ENCODE measurements around the gene TRAPPC1. TPM values are rescaled to one million over a fixed set of nuclear protein-coding genes. Genes with fewer than 3 reads are reported as not detected.

Gene TRAPPC1
- total RNA-seq, 1 experiment from 2014 or later = 75.5 TPM

DNA sequence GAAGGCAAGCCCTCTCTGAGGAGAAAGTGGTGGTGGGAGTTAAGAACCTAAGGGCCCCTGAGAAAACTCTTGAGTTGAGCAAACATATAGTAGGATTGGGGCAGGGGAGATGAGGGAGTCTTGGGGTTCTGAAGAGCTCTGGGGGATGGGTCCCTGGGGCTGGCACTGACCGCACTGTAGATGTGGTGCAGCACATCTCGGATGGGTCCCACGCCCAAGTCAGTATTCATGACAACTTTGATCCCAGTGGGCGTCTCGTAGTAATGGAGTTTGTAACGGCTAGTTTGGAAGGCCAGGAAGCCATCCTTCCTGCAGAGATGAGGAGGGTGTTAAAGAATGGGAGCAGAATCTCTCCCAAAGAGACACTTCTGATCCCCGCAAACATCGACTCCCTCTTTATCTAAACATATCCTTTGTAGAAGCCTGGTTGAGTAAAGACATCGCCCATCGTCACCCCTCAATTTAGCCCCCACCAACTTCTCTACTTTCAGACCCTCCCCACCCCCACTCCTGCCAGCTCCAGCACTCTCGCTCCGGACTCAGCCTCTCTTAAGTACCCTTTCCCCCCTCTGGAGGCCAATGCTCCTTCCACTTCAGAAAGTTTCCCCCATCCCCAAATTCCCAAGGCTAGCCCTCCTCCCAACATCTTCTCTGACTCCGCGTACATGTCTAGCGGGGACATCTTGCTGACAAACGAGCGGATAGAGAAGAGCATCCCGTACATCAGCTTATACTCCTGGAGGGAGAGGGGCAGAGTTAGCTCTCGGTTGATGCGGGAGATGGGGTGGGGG is 710 bp downstream of the TRAPPC1 start:
- ChIA-PET CTCF (interaction anchor here (0.7 to 3.1 kb wide), 8 partner anchors 15 to 455 kb away, joined by 3 to 14 read pairs (median 6); partner anchors contain the start of genes NAA38 and RNF227), POLR2A (interaction anchor here (0.7 to 1.8 kb wide), 4 partner anchors 14 to 96 kb away, joined by 3 to 10 read pairs (median 5); partner anchors contain the start of gene RNF227)
- Histone ChIP-seq H3K9me3 (no peaks in the 10 kb centered on the region), H3K27me3 (replicated peaks; ENCODE audit: control insufficient read depth, insufficient read depth, low read length) (no peaks in the 10 kb centered on the region), H3K4me3 (ENCODE audit: low read depth, low read length) (peak overlapping the region; percentile 72), H3K36me3 (ENCODE audit: control insufficient read depth, insufficient read depth, low read length) (no peaks in the 10 kb centered on the region), H3K4me1 (0 out of 2 replicates have a peak, but pooled peaks cover 2% of the 10 kb centered on the region)
- BruUV-seq (replicated peaks) = TSS peak; percentile 92
- Mint-ChIP-seq H3K9me3 (ENCODE audit: unreplicated experiment) (no peaks in the 10 kb centered on the region), H3K36me3 (ENCODE audit: insufficient read depth, unreplicated experiment) (peaks cover 6% of the 10 kb centered on the region), H3K27me3 (ENCODE audit: insufficient read depth, unreplicated experiment) (no peaks in the 10 kb centered on the region), H3K4me1 (ENCODE audit: low read depth, unreplicated experiment) (peaks cover 11% of the 10 kb centered on the region), H3K4me3 (ENCODE audit: unreplicated experiment) (peak overlapping the region; percentile 99), H3K27ac (ENCODE audit: unreplicated experiment) (peak overlapping the region; percentile 97)
- no peak for DNase-seq
- TF ChIP-seq, protein P1, sequence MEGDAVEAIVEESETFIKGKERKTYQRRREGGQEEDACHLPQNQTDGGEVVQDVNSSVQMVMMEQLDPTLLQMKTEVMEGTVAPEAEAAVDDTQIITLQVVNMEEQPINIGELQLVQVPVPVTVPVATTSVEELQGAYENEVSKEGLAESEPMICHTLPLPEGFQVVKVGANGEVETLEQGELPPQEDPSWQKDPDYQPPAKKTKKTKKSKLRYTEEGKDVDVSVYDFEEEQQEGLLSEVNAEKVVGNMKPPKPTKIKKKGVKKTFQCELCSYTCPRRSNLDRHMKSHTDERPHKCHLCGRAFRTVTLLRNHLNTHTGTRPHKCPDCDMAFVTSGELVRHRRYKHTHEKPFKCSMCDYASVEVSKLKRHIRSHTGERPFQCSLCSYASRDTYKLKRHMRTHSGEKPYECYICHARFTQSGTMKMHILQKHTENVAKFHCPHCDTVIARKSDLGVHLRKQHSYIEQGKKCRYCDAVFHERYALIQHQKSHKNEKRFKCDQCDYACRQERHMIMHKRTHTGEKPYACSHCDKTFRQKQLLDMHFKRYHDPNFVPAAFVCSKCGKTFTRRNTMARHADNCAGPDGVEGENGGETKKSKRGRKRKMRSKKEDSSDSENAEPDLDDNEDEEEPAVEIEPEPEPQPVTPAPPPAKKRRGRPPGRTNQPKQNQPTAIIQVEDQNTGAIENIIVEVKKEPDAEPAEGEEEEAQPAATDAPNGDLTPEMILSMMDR (IDR thresholded peaks at IDR 0.05; ENCODE audit: insufficient read depth in 1 of 2, low read depth in 1 of 2, low read length in 1 of 2, severe bottlenecking in 1 of 2, unreplicated experiment in 1 of 2) = no peak
- intact Hi-C loops (cut with micrococcal nuclease; ENCODE audit: unreplicated experiment) = loop anchor here (5.0 kb wide), 1 partner anchor 61 kb away; no protein-coding TSS in a partner anchor

DNA sequence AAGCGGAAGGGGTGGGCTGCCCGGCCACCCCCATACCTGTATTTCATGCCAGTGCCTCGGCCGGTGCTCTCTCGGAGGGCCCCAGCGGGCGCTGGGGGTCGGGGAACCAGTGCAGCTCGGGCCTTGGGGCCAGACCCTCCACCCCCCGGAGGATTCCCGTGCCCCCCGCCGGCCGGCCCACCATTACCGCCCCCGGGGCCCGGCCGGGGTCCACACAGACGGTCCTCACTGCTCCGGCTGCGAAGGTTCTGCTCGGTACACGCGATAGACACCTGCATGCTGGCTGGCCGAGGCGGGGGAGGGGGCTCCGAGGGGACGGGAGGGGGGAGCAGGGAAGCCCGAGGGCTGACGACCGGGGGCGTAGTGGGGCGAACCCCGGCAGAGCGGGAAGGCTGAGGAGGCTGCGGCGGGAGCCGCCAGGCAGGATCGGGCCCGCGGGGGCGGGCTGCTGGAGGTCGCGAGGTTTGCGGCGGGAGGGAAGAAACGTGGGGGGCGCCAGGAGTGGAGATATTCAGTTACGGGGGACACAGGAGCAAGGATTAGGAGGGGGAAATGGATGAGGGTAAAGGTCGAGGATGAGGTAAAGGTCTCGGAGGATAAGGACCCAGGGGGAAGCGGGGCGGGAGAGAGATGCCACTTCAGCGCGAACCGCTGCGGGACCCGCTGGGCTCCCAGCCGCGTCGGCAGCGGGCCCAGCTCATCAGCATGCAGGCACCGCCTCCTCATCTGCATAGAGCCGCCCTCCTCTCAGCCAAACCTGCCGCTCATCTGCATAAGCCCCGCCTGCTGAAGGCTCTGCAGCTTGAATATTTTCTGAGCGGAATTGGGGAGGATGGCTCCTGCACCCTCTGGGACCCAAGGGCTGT is 2.4 kb downstream of the TRAPPC1 start, which contains the start of gene KCNAB3:
Gene KCNAB3, minus strand, starts transcription at position 699 of the 866 bp plus-strand sequence. Its CDS starts 421 bp downstream, at position 278.
- Histone ChIP-seq H3K36me3 (ENCODE audit: control insufficient read depth, insufficient read depth, low read length) (no peaks in the 10 kb centered on the region), H3K4me1 (0 out of 2 replicates have a peak, but pooled peaks cover 2% of the 10 kb centered on the region), H3K4me3 (ENCODE audit: low read depth, low read length) (no peak within 1 kb of the TSS), H3K9me3 (no peaks in the 10 kb centered on the region), H3K27me3 (replicated peaks; ENCODE audit: control insufficient read depth, insufficient read depth, low read length) (no peaks in the 10 kb centered on the region)
- Mint-ChIP-seq H3K36me3 (ENCODE audit: insufficient read depth, unreplicated experiment) (peaks cover 6% of the 10 kb centered on the region), H3K27me3 (ENCODE audit: insufficient read depth, unreplicated experiment) (no peaks in the 10 kb centered on the region), H3K9me3 (ENCODE audit: unreplicated experiment) (no peaks in the 10 kb centered on the region), H3K27ac (ENCODE audit: unreplicated experiment) (no peak within 1 kb of the TSS), H3K4me3 (ENCODE audit: unreplicated experiment) (peak within 1 kb of the TSS; percentile 99), H3K4me1 (ENCODE audit: low read depth, unreplicated experiment) (peaks cover 11% of the 10 kb centered on the region)
- POLR2A ChIA-PET = no interaction called here
- TF ChIP-seq, protein P1 (IDR thresholded peaks at IDR 0.05; ENCODE audit: insufficient read depth in 1 of 2, low read depth in 1 of 2, low read length in 1 of 2, severe bottlenecking in 1 of 2, unreplicated experiment in 1 of 2) = no peak
- no TSS peak for BruUV-seq (replicated peaks)
- CTCF ChIA-PET = no interaction called here
- intact Hi-C loops (cut with micrococcal nuclease; ENCODE audit: unreplicated experiment) = loop anchor here (5.0 kb wide), 1 partner anchor 63 kb away; no protein-coding TSS in a partner anchor
- no peak for DNase-seq

DNA sequence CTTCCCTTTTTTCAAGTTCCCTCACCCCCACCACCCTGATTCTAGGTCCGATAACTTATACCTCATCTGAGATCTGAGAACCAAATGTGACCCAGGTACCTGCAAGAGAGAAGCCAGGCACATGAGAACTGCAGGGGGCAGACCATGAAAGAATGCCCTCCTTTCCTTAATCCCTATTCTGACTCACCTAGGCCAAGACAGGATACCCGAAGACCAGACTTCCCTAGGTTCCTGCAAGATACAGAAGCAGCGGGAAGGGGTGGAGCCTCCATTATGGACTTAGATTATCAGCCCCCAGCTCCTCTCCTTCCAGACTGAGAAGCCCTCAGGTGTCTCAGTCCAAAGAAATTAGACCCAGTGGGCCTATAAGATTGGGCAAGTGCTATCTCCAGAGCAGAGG is 4.2 kb downstream of the TRAPPC1 start:
- H3K4me3 Mint-ChIP-seq (ENCODE audit: unreplicated experiment) = no peak overlapping the region
- no TSS peak for BruUV-seq (replicated peaks)
- Histone ChIP-seq H3K4me1 (no peaks in the 10 kb centered on the region), H3K4me3 (ENCODE audit: low read depth, low read length) (no peak overlapping the region), H3K9me3 (no peaks in the 10 kb centered on the region), H3K36me3 (ENCODE audit: control insufficient read depth, insufficient read depth, low read length) (no peaks in the 10 kb centered on the region), H3K27me3 (replicated peaks; ENCODE audit: control insufficient read depth, insufficient read depth, low read length) (no peaks in the 10 kb centered on the region)
- ChIA-PET POLR2A (no interaction called here), CTCF (no interaction called here)
- TF ChIP-seq, protein P1 (IDR thresholded peaks at IDR 0.05; ENCODE audit: insufficient read depth in 1 of 2, low read depth in 1 of 2, low read length in 1 of 2, severe bottlenecking in 1 of 2, unreplicated experiment in 1 of 2) = no peak
- H3K9me3 Mint-ChIP-seq (ENCODE audit: unreplicated experiment) = no peaks in the 10 kb centered on the region
- H3K27ac Mint-ChIP-seq (ENCODE audit: unreplicated experiment) = no peak overlapping the region
- H3K4me1 Mint-ChIP-seq (ENCODE audit: low read depth, unreplicated experiment) = no peaks in the 10 kb centered on the region
- peaks cover 6% of the 10 kb centered on the region for H3K36me3 Mint-ChIP-seq (ENCODE audit: insufficient read depth, unreplicated experiment)
- no peaks in the 10 kb centered on the region for H3K27me3 Mint-ChIP-seq (ENCODE audit: insufficient read depth, unreplicated experiment)
- DNase-seq = no peak
- intact Hi-C loops (cut with micrococcal nuclease; ENCODE audit: unreplicated experiment) = no loop called here

Data from Caco-2 (cell line).